ENCODE measurements around the gene ENPP7.

DNA sequence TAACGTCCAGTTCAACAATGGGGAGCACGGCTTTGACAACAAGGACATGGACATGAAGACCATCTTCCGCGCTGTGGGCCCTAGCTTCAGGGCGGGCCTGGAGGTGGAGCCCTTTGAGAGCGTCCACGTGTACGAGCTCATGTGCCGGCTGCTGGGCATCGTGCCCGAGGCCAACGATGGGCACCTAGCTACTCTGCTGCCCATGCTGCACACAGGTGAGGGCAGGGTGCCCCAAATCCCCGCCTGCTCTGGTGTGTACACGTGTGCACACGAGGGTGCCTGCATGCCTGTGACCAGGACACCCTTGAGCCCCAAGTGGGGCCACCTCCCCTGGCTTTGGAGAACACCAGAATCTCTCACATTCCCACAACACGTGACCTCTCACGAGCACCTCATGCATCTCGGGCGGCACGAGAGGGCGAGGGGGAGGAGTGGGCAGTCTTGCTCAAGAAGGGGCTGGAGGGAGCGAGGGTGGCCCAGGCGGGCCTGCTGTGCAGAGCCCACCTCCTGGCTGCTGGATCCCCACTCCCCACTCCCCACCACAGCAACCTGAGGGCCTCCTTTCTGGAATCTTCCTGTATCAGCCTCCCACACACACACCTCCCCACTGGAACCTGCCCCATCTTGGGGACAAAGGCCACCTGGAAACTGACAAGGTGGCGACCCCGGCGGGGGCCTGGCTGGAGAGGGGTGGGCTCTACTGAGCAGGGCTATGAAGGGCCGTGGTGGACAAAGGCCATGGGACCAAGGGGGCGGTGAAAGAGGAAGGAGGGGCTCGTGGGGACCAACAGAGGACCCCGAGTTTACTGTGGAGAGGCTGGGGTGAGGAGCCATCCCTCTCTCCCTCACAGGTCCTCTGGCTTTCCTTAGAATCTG is 6.5 kb downstream of the ENPP7 start:
- no peak for TF ChIP-seq EZH2 (IDR thresholded peaks at IDR 0.05; ENCODE audit: borderline replicate concordance, low read depth, low read length, severe bottlenecking)
- TF ChIP-seq, protein P1, sequence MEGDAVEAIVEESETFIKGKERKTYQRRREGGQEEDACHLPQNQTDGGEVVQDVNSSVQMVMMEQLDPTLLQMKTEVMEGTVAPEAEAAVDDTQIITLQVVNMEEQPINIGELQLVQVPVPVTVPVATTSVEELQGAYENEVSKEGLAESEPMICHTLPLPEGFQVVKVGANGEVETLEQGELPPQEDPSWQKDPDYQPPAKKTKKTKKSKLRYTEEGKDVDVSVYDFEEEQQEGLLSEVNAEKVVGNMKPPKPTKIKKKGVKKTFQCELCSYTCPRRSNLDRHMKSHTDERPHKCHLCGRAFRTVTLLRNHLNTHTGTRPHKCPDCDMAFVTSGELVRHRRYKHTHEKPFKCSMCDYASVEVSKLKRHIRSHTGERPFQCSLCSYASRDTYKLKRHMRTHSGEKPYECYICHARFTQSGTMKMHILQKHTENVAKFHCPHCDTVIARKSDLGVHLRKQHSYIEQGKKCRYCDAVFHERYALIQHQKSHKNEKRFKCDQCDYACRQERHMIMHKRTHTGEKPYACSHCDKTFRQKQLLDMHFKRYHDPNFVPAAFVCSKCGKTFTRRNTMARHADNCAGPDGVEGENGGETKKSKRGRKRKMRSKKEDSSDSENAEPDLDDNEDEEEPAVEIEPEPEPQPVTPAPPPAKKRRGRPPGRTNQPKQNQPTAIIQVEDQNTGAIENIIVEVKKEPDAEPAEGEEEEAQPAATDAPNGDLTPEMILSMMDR (IDR thresholded peaks at IDR 0.05; ENCODE audit: borderline replicate concordance, extremely low read depth, low read length, poor library complexity, severe bottlenecking) = no peak
